ENCODE measurements around the gene PPFIBP2. TPM values are rescaled to one million over a fixed set of nuclear protein-coding genes. Genes with fewer than 3 reads are reported as not detected.
A peak's percentile ranks its signal among the peaks of the same experiment; 100 is the strongest.

PPFIBP2 gene
- polyA plus RNA-seq, 6 donors from 2014 or later = 3.7 to 13.3 (median 7.4) TPM

- no peak overlapping the region for H3K27ac Mint-ChIP-seq
- peaks cover 9 to 17% (median 15%) of the 10 kb centered on the region in 3 donors for H3K4me1 Mint-ChIP-seq
- ATAC-seq (ENCODE audit: low read depth in 2 of 2) = no peak
- H3K4me3 Mint-ChIP-seq = no peak overlapping the region
- no peaks in the 10 kb centered on the region for H3K9me3 Mint-ChIP-seq
- peaks cover 8 to 31% of the 10 kb centered on the region in 2 donors for H3K36me3 Mint-ChIP-seq
- DNase-seq = no peak
- no peaks in the 10 kb centered on the region for H3K27me3 Mint-ChIP-seq
Observed at GRCh38 chr11:7595951-7596350, 82.2 kb downstream of the PPFIBP2 start.

GRCh38 chr11:7596975-7597391 is 83.2 kb downstream of the PPFIBP2 start:
- H3K4me3 Mint-ChIP-seq = no peak overlapping the region
- H3K27ac Mint-ChIP-seq = no peak overlapping the region
- peaks cover 8 to 31% of the 10 kb centered on the region in 2 donors for H3K36me3 Mint-ChIP-seq
- no peak for ATAC-seq (ENCODE audit: low read depth in 2 of 2)
- DNase-seq = no peak
- H3K27me3 Mint-ChIP-seq = no peaks in the 10 kb centered on the region
- no peaks in the 10 kb centered on the region for H3K9me3 Mint-ChIP-seq
- peaks cover 4 to 11% (median 9%) of the 10 kb centered on the region in 3 donors for H3K4me1 Mint-ChIP-seq

DNA sequence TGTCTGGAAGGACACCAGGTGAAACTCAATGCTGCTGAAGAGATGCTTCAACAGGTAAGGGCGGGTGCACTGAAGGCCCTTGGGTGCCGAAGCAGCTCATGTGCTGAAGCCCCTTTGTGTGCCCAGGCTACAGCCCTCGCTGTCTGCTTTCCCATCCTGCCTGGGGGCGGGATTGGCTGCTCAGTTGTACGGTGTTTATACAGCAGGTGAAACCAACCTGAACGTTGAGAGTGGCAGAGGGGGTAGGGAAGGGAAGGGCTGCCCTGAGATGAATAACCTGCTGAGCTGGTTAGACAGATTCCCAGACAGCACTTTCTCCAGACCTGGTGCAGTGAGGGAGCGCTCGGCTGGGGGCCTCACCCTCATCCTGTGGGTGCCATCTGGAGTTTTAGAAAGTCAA is 83.8 kb downstream of the PPFIBP2 start:
- Mint-ChIP-seq H3K27ac (no peak overlapping the region), H3K9me3 (no peaks in the 10 kb centered on the region), H3K4me3 (no peak overlapping the region), H3K36me3 (peaks cover 8 to 35% of the 10 kb centered on the region in 2 donors), H3K27me3 (no peaks in the 10 kb centered on the region), H3K4me1 (peaks cover 0 to 6% (median 3%) of the 10 kb centered on the region in 3 donors)
- DNase-seq (no peak), ATAC-seq (ENCODE audit: low read depth in 2 of 2) (no peak)

DNA sequence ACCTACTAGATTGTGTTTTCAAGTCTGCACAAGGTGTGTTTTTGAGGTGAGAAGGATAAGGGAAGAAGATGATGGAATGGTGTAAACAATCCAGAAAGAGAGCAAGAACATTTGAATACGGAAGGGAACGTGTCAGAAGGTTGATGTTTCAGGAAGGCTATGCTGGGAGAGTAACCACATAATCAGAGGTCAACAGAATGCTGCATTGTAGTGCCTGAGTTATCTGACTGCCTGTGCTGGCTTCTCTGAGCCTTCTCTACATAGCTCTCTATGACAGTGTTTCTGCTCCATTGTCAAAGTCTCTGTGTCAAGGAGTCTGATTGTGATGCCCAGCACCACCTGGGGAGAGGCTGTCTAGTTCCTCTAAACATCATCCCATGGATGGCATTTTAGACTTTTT is 85.4 kb downstream of the PPFIBP2 start:
- Mint-ChIP-seq H3K4me3 (no peak overlapping the region), H3K9me3 (no peaks in the 10 kb centered on the region), H3K27me3 (no peaks in the 10 kb centered on the region), H3K36me3 (peaks cover 8 to 28% of the 10 kb centered on the region in 2 donors), H3K27ac (no peak overlapping the region), H3K4me1 (no peaks in the 10 kb centered on the region)
- ATAC-seq (ENCODE audit: low read depth in 2 of 2) = no peak
- DNase-seq = no peak

GRCh38 chr11:7600205-7600775 is 86.5 kb downstream of the PPFIBP2 start:
- H3K4me1 Mint-ChIP-seq = no peaks in the 10 kb centered on the region
- H3K36me3 Mint-ChIP-seq = peaks cover 8 to 28% of the 10 kb centered on the region in 2 donors
- DNase-seq (no peak), ATAC-seq (ENCODE audit: low read depth in 2 of 2) (no peak)
- H3K27me3 Mint-ChIP-seq = no peaks in the 10 kb centered on the region
- H3K27ac Mint-ChIP-seq = no peak overlapping the region
- no peaks in the 10 kb centered on the region for H3K9me3 Mint-ChIP-seq
- no peak overlapping the region for H3K4me3 Mint-ChIP-seq

- no peaks in the 10 kb centered on the region for H3K9me3 Mint-ChIP-seq
- peaks cover 0 to 23% of the 10 kb centered on the region in 2 donors for H3K36me3 Mint-ChIP-seq
- H3K27ac Mint-ChIP-seq = peak overlapping the region in 2 of 6 donors; percentile 6 to 12
- no peaks in the 10 kb centered on the region for H3K4me1 Mint-ChIP-seq
- H3K4me3 Mint-ChIP-seq = no peak overlapping the region
- no peak for DNase-seq
- ATAC-seq (ENCODE audit: low read depth in 2 of 2) = no peak
- no peaks in the 10 kb centered on the region for H3K27me3 Mint-ChIP-seq
Observed at GRCh38 chr11:7603031-7603781, 89.4 kb downstream of the PPFIBP2 start.

GRCh38 chr11:7604331-7604955 is 90.6 kb downstream of the PPFIBP2 start:
- Mint-ChIP-seq H3K36me3 (peaks cover 0 to 17% of the 10 kb centered on the region in 2 donors), H3K27me3 (no peaks in the 10 kb centered on the region), H3K4me1 (no peaks in the 10 kb centered on the region), H3K9me3 (no peaks in the 10 kb centered on the region), H3K27ac (no peak overlapping the region), H3K4me3 (no peak overlapping the region)
- DNase-seq = no peak
- ATAC-seq (ENCODE audit: low read depth in 2 of 2) = no peak

DNA sequence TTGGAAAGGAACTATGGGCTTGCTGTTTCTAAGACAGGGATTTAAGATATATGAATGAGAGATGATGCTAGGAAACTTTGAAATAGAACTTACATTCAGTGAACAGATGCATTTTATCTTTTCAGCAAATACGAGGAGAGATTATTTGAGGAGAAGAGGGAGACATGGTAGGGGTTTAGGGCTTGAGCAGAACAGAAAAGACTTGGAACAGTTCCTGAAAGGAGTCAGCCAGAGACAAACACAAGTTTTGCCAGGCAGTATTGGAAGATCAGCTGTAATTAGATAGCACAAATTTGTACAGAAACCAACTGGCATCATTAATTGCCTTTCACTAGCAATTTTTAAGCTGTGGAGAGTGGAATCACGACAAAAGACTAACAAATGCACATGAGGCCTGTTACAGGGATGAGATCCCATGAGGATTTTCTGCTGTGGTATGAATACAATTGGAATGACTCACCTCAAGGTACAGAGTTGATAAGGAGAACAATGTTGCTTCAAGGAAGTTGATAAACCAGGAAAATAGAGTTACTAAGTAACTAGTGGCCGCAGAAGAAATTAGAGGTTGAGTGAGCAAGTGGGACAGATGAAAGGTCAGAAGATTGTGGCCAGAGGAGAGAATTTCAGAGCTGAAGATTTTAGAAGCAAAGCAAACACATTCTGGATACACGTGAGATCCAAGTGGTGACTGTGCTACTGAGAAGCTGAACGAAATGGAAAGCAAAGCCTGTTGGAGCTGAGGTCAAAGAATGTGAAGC is 91.6 kb downstream of the PPFIBP2 start:
- H3K4me1 Mint-ChIP-seq = no peaks in the 10 kb centered on the region
- ATAC-seq (ENCODE audit: low read depth in 2 of 2) = no peak
- no peak overlapping the region for H3K4me3 Mint-ChIP-seq
- H3K27ac Mint-ChIP-seq = no peak overlapping the region
- H3K36me3 Mint-ChIP-seq = peaks cover 4 to 15% of the 10 kb centered on the region in 2 donors
- DNase-seq = no peak
- no peaks in the 10 kb centered on the region for H3K27me3 Mint-ChIP-seq
- H3K9me3 Mint-ChIP-seq = peaks cover 0 to 1% (median 0%) of the 10 kb centered on the region in 7 donors

DNA sequence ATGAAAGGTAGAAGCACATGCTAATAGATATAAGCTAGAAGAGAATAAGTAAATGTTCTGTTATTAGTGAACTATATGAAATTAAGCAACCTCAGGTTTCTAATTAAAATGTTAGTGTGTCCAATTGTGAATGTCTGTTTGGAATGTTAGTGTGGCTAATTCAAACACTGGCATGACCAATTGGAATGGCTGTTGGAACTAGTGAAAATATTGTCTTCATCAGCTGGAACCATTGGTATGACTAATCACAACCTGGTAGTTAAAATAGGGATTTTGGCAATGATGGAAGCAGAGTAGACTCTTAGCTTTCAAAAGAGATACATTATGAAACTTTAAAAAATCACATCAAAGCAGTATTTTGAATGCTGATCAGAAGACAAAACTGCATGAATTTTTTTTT is 92.7 kb downstream of the PPFIBP2 start:
- ATAC-seq (ENCODE audit: low read depth in 2 of 2) = no peak
- H3K27ac Mint-ChIP-seq = no peak overlapping the region
- H3K4me1 Mint-ChIP-seq = no peaks in the 10 kb centered on the region
- H3K27me3 Mint-ChIP-seq = no peaks in the 10 kb centered on the region
- peaks cover 15 to 19% of the 10 kb centered on the region in 2 donors for H3K36me3 Mint-ChIP-seq
- H3K9me3 Mint-ChIP-seq = peaks cover 0 to 1% (median 0%) of the 10 kb centered on the region in 7 donors
- H3K4me3 Mint-ChIP-seq = no peak overlapping the region
- DNase-seq = no peak

- peaks cover 17 to 30% of the 10 kb centered on the region in 2 donors for H3K36me3 Mint-ChIP-seq
- no peak for ATAC-seq (ENCODE audit: low read depth in 2 of 2)
- H3K27ac Mint-ChIP-seq = no peak overlapping the region
- DNase-seq = no peak
- H3K4me1 Mint-ChIP-seq = no peaks in the 10 kb centered on the region
- H3K9me3 Mint-ChIP-seq = peaks cover 0 to 1% (median 0%) of the 10 kb centered on the region in 7 donors
- no peaks in the 10 kb centered on the region for H3K27me3 Mint-ChIP-seq
- no peak overlapping the region for H3K4me3 Mint-ChIP-seq
Observed at GRCh38 chr11:7609015-7609414, 95.2 kb downstream of the PPFIBP2 start.

GRCh38 chr11:7609521-7609920 is 95.7 kb downstream of the PPFIBP2 start:
- no peaks in the 10 kb centered on the region for H3K27me3 Mint-ChIP-seq
- DNase-seq (no peak), ATAC-seq (ENCODE audit: low read depth in 2 of 2) (no peak)
- peaks cover 0 to 1% (median 0%) of the 10 kb centered on the region in 7 donors for H3K9me3 Mint-ChIP-seq
- H3K4me3 Mint-ChIP-seq = no peak overlapping the region
- peaks cover 20 to 31% of the 10 kb centered on the region in 2 donors for H3K36me3 Mint-ChIP-seq
- H3K27ac Mint-ChIP-seq = no peak overlapping the region
- H3K4me1 Mint-ChIP-seq = no peaks in the 10 kb centered on the region

DNA sequence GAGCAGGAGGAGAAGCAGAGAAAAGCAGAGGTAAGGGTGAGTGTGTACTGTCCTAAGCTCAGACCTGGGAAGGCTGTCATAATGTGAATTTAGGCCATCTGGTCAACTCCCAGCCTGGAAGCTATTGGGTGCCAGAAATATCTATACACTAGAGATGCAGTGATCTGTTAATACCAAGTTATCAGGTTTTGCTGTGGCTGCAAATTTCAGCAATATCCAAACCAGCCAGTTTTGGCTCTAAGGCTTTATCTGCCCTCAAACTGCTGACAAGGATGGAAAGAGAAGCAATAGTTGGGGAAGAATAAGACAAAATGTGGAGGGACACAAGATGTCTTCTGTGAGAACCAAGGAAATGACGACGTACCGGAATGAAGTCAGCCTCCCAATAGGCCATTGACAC is 96.6 kb downstream of the PPFIBP2 start:
- H3K4me1 Mint-ChIP-seq = no peaks in the 10 kb centered on the region
- H3K9me3 Mint-ChIP-seq = peaks cover 0 to 1% (median 0%) of the 10 kb centered on the region in 7 donors
- H3K4me3 Mint-ChIP-seq = no peak overlapping the region
- H3K27ac Mint-ChIP-seq = peak overlapping the region in 1 of 6 donors; percentile 85
- ATAC-seq (ENCODE audit: low read depth in 2 of 2) = no peak
- H3K27me3 Mint-ChIP-seq = no peaks in the 10 kb centered on the region
- peaks cover 23 to 31% of the 10 kb centered on the region in 2 donors for H3K36me3 Mint-ChIP-seq
- DNase-seq = no peak

- ATAC-seq (ENCODE audit: low read depth in 2 of 2) = no peak
- H3K4me1 Mint-ChIP-seq = no peaks in the 10 kb centered on the region
- no peak for DNase-seq
- H3K27me3 Mint-ChIP-seq = no peaks in the 10 kb centered on the region
- H3K27ac Mint-ChIP-seq = no peak overlapping the region
- H3K36me3 Mint-ChIP-seq = peaks cover 26 to 34% of the 10 kb centered on the region in 2 donors
- no peak overlapping the region for H3K4me3 Mint-ChIP-seq
- peaks cover 0 to 1% (median 0%) of the 10 kb centered on the region in 7 donors for H3K9me3 Mint-ChIP-seq
Observed at GRCh38 chr11:7611411-7611810, 97.6 kb downstream of the PPFIBP2 start.

Data from naive B cell (primary cell).